ENCODE measurements around the gene ST6GALNAC1.
"Not testable (repeated sequence)": the region's sequence is repeated elsewhere in the genome, so short reads cannot be mapped to it uniquely, and the experiment has no call there.

ST6GALNAC1 gene

DNA sequence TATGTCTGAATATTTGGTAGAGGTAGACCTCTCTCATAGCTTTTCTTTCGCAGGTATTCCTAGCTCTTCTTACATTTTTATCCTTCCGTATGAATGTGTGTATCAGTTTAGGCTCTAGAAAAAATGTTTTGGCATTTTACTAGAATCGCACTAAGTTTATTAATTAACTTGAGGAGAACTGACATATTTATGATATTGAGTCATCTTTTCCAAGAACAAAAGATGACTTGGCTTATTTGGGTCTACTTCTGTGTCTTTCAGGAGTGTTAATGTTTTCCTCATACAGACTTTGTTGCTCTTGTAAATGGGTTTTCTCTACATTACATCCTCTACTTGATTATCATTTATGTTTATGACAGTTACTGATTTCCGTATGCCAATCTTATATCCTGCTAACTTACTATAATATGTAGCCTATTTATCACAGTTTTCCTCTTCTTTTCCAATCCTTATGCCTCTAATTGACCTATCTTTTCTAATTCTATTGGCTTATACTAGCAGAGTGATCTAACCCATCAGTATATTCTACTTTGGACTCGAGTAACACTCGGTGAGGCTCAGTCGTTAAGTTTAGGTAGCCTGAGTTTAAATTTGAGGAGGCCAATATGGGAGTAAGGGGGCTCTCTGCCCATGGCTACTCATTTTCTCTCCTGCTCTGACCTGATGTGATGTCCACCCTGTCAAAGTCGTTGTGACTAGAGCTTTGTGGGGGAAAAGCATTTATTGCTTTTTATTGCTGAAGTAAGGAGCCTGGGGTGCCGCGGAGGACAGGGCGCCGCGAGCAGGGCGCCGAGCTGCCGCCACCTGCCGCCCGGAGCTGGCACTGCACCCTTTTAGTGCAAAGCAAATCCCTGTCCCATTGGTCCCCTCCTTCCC lies 20.0 kb downstream of the ST6GALNAC1 start:
- FAIRE-seq (no peak), DNase-seq (ENCODE audit: insufficient read length, low spot score) (peak; percentile 80)
- TF ChIP-seq, protein P1, sequence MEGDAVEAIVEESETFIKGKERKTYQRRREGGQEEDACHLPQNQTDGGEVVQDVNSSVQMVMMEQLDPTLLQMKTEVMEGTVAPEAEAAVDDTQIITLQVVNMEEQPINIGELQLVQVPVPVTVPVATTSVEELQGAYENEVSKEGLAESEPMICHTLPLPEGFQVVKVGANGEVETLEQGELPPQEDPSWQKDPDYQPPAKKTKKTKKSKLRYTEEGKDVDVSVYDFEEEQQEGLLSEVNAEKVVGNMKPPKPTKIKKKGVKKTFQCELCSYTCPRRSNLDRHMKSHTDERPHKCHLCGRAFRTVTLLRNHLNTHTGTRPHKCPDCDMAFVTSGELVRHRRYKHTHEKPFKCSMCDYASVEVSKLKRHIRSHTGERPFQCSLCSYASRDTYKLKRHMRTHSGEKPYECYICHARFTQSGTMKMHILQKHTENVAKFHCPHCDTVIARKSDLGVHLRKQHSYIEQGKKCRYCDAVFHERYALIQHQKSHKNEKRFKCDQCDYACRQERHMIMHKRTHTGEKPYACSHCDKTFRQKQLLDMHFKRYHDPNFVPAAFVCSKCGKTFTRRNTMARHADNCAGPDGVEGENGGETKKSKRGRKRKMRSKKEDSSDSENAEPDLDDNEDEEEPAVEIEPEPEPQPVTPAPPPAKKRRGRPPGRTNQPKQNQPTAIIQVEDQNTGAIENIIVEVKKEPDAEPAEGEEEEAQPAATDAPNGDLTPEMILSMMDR (IDR thresholded peaks at IDR 0.05; ENCODE audit: insufficient read depth, missing control alignments) = peak; percentile 92

DNA sequence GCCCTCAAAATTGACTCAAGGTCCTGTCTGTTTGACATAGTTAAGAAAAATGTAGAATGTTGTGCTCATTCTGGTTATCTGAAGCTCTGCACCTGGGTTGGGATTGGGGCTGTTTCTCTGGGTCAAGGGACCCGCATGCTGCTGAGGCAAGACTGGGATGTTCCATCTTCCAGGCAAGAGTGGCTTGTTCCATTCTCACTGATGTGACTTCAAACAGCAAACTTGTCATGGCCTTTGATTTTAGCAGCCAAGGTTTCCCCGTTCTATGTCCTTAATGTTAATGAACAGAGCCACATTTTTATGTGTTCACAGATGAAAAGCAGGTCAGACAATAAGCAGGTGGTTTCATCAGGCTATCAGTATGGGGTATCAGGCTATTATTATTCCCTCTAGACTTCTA lies 25.7 kb downstream of the ST6GALNAC1 start:
- TF ChIP-seq, protein P1 (IDR thresholded peaks at IDR 0.05; ENCODE audit: insufficient read depth, missing control alignments) = no peak
- FAIRE-seq = no peak
- DNase-seq (ENCODE audit: insufficient read length, low spot score) = no peak

DNA sequence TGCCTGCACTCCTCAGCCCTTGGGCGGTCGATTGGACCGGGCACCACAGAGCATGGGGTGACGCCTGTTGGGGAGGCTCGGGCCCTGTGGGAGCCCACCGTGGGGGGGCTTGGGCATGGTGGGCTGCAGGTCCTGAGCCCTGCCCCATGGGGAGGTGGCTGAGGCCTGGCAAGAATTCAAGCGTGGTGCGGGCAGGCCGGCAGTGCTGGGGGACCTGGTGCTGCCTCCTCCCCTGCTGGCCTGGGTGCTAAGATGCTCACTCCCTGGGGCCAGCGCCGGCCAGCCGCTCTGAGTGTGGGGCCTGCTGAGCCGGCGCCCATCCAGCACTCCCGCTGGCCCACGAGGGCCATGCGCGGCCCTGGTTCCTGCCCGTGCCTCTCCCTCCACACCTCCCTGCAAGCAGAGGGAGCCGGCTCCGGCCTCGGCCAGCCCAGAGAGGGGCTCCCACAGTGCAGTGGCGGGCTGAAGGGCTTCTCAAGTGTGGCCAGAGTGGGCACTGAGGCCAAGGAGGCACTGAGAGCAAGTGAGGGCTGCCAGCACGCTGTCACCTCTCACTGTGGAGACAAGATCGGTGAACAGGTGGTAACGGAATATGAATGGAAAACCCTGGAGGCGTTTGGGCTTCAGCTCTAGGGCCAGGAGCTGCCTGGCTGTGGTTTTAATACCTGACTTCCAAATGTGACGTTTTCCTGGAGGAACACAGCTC lies 28.5 kb downstream of the ST6GALNAC1 start:
- FAIRE-seq (no peak), DNase-seq (ENCODE audit: insufficient read length, low spot score) (no peak)
- TF ChIP-seq, protein P1 (IDR thresholded peaks at IDR 0.05; ENCODE audit: insufficient read depth, missing control alignments) = no peak

DNA sequence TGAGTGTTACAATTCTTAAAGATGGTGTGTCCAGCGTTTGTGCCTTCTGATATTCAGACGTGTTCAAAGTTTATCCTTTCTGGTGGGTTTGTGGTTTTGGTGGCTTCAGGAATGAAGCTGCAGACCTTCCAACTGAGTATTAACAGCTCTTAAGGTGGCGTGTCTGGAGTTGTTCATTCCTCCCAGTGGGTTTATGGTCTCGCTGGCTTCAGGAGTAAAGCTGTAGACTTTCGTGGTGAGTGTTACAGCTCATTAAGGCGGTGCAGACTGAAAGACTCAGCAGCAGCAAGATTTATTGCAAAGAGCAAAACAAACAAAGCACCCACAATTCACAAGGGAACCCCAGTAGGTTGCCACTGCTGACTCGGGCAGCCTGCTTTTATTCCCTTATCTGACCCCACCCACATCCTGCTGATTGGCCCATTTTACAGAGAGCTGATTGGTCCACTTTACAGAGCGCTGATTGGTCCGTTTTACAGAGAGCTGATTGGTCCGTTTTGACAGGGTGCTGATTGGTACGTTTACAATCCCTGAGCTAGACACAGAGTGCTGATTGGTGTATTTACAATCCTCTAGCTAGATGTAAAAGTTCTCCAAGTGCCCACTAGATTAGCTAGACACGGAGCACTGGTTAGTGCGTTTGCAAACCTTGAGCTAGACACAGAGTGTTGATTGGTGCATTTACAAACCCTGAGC lies 29.3 kb downstream of the ST6GALNAC1 start:
- FAIRE-seq; DNase-seq (ENCODE audit: insufficient read length, low spot score): not testable (repeated sequence)

DNA sequence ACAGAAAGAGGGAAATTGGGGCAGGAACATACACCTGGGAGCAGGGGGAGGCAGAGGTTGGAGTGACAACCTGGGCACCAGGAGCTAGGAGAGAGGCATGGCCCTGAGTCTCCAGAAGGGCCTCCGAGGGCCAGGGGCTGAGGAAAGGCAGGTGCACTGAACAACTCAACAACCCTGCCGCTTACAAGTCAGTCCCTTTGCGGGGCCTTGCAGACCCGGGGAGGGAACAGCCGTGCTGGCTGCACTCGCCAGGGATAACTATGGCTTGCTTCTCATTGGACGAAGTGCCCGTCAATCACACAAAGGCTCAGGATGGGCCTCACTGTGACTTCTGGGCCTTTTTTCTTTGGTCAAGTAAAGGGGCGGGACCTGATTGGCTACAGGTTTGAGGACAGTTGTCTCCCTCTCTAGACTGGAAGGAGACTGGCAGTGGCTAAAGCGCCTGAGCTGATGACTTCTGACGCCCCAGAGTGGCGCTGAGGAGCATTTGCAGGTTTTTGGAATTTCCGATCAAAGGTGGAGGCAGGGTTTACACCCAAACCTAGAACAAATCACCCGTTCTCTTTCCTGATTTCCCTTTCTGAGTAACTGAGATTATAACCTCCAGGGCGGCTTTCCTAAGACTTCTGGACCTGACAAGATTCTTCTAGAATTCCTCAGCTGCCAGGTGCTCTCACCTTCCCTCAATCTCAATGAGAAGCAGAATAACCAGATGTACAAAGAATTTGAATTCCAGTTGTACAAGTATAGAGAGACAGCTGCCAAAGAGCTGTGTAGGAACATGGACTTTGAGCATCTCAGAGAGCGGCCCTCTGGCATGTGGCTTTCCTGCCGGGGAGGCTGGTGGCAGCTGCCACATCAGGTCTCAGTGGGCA lies 30.3 kb downstream of the ST6GALNAC1 start:
- DNase-seq (ENCODE audit: insufficient read length, low spot score) (no peak), FAIRE-seq (no peak)
- TF ChIP-seq, protein P1 (IDR thresholded peaks at IDR 0.05; ENCODE audit: insufficient read depth, missing control alignments) = no peak

DNA sequence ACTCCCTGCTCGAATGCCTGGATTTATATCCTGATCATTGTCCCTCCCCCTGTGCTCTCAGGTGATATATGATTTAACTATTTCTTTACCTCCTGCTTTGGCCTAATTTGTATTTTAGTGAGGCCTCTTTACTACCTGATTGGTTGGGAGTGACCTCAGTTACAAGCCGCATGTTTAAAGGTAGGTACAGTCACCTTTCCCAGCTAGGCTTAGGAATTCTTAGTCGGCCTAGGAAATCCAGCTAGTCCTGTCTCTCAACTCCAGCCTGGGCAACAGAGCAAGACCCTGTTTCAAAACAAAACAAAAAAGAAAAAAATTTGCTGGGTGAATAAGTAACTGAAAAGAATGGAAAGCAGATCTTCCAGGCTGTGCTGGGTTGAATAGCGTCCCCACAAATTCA lies 31.1 kb downstream of the ST6GALNAC1 start:
- DNase-seq (ENCODE audit: insufficient read length, low spot score) = no peak
- TF ChIP-seq, protein P1 (IDR thresholded peaks at IDR 0.05; ENCODE audit: insufficient read depth, missing control alignments) = no peak
- FAIRE-seq = no peak

DNA sequence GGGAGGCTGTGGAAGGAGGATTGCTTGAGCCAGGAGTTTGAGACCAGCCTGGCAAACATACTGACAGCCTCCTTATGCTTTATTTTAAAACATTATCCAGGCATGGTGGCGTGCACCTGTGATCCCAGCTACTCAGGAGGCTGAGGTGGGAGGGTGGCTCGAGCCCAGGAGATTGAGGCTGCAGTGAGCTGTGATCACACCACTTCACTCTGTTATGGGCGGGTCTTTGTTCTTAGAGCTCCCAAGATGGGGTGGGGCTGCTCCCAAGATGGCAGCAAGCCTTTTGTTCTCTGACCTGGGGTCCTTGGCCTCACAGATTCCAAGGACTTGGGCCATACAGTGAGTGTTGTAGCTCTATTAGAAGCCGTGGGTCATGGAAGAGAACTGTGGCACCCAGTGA lies 31.8 kb downstream of the ST6GALNAC1 start:
- FAIRE-seq = no peak
- TF ChIP-seq, protein P1 (IDR thresholded peaks at IDR 0.05; ENCODE audit: insufficient read depth, missing control alignments) = no peak
- no peak for DNase-seq (ENCODE audit: insufficient read length, low spot score)

DNA sequence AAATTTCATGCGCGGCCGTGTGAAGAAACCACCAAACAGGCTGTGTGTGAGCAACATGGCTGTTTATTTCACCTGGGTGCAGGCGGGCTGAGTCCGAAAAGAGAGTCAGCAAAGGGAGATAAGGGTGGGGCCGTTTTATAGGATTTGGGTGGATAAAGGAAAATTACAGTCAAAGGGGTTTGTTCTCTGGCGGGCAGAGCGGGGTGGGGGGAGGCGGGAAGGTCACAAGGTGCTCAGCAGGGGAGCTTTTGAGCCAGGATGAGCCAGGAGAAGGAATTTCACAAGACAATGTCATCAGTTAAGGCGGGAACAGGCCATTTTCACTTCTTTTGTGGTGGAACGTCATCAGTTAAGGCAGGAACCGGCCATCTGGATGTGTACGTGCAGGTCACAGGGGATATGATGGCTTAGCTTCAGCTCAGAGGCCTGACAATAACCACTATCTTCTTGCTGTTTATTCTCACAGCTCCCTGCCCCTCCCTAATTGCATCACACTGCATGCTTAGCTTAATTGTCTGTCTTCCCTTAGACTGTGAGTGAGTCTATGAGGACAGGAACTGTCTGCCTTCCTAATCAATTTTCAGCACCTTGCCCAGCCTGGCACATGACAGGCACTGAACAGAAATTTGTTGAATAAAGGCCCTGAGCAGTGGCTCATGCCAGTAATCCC lies 32.3 kb downstream of the ST6GALNAC1 start:
- DNase-seq (ENCODE audit: insufficient read length, low spot score); FAIRE-seq: not testable (repeated sequence)

DNA sequence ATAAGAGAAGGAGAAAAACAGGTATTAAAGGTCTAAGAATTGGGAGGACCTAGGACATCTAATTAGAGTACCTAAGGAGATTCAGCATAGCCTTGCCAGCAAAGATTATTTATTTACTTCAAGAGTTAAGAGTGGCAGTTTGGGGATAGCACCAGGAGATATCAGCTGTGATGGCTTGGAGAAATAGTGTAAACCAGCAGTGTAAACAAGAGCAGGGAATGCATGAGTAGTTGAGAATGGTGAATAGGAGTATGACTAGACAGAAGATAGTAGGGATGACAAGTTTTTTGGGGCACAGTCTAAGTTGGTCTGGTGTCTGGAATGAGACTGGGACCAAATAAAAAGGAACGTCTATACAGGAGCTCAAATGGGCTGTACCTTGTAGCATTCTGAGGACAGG lies 36.9 kb downstream of the ST6GALNAC1 start:
- not testable (repeated sequence) for FAIRE-seq; DNase-seq (ENCODE audit: insufficient read length, low spot score)

Data from D721Med (cell line).